WTC11 (cell line): ENCODE data around the gene GALNT9. TPM values are rescaled to one million over a fixed set of nuclear protein-coding genes. Genes with fewer than 3 reads are reported as not detected.

Experiments used
- ATAC-seq: fragments of 200-7000 bp; cut with Tn5 transposase; 2 replicates; pipeline ENCODE4 v1.10.0; 2021; ENCODE audit warnings: mild to moderate bottlenecking, moderate library complexity
- CTCF ChIA-PET: fragments of 300-600 bp; sonication (Branson Sonifier 250); formaldehyde crosslinking; loops from one replicate; lab custom pipeline; 2021; ENCODE audit warnings: antibody characterized with exemption; lab: Charles Lee
- POLR2A ChIA-PET: fragments of 350-600 bp; sonication (Branson Sonifier 250); formaldehyde crosslinking; loops from one replicate; lab custom pipeline; 2021; ENCODE audit warnings: antibody characterized with exemption; lab: Charles Lee
- DNase-seq: peaks from one replicate; pipeline ENCODE4 v3.0.0; 2021; ENCODE audit warnings: low spot score
- H3K27ac Mint-ChIP-seq: 2 replicates; pipeline ENCODE4 v1.8.0; 2021; ENCODE audit warnings: mixed read lengths
- H3K27me3 Mint-ChIP-seq: 2 replicates; pipeline ENCODE4 v1.8.0; 2021; ENCODE audit warnings: low read depth, mild to moderate bottlenecking, moderate library complexity, mixed read lengths
- H3K36me3 Mint-ChIP-seq: 2 replicates; pipeline ENCODE4 v1.8.0; 2021; ENCODE audit warnings: mixed read lengths
- H3K4me1 Mint-ChIP-seq: 2 replicates; pipeline ENCODE4 v1.8.0; 2022; ENCODE audit warnings: mixed read lengths
- H3K4me3 Mint-ChIP-seq: 2 replicates; pipeline ENCODE4 v1.8.0; 2021; ENCODE audit warnings: mild to moderate bottlenecking, moderate library complexity, mixed read lengths
- H3K9me3 Mint-ChIP-seq: 2 replicates; pipeline ENCODE4 v1.8.0; 2021; ENCODE audit warnings: mixed read lengths
- ATF2 ChIP-seq: sonication (generic); formaldehyde crosslinking; IDR thresholded peaks from 2 replicates; pipeline ENCODE4 v1.8.1; 2022; ENCODE audit warnings: low read depth, missing genetic modification reagents, borderline replicate concordance
- CDX4 ChIP-seq: fragments of 250-450 bp; sonication (Bioruptor Pico); IDR thresholded peaks from 2 replicates; pipeline ENCODE4 v1.9.0; 2021; ENCODE audit warnings: moderate library complexity, mild to moderate bottlenecking, inconsistent platforms, borderline replicate concordance
- CREB1 ChIP-seq: sonication (generic); formaldehyde crosslinking; IDR thresholded peaks from 2 replicates; pipeline ENCODE4 v1.8.0; 2023; ENCODE audit warnings: mild to moderate bottlenecking, missing genetic modification reagents
- E2F5 ChIP-seq: sonication (generic); formaldehyde crosslinking; IDR thresholded peaks from 2 replicates; pipeline ENCODE4 v1.8.1; 2022; ENCODE audit warnings: mild to moderate bottlenecking, moderate library complexity, missing genetic modification reagents
- ETV6 ChIP-seq: sonication (generic); formaldehyde crosslinking; IDR thresholded peaks from 2 replicates; pipeline ENCODE4 v1.8.1; 2022; ENCODE audit warnings: mild to moderate bottlenecking, missing genetic modification reagents
- FOXJ3 ChIP-seq: sonication (generic); formaldehyde crosslinking; IDR thresholded peaks from 2 replicates; pipeline ENCODE4 v1.9.0; 2021; ENCODE audit warnings: missing genetic modification reagents, mild to moderate bottlenecking, borderline replicate concordance
- FOXP1 ChIP-seq: sonication (generic); formaldehyde crosslinking; IDR thresholded peaks from 2 replicates; pipeline ENCODE4 v1.8.0; 2022; ENCODE audit warnings: missing genetic modification reagents, mild to moderate bottlenecking, moderate library complexity, borderline replicate concordance
- GTF2I ChIP-seq: fragments of 250-450 bp; sonication (Bioruptor Pico); conservative IDR thresholded peaks from 2 replicates; pipeline ENCODE4 v1.4.0; 2021; ENCODE audit warnings: mild to moderate bottlenecking
- IRF1 ChIP-seq: sonication (generic); formaldehyde crosslinking; IDR thresholded peaks from 2 replicates; pipeline ENCODE4 v1.8.0; 2023; ENCODE audit warnings: missing genetic modification reagents
- JUN ChIP-seq: sonication (generic); formaldehyde crosslinking; IDR thresholded peaks from 2 replicates; pipeline ENCODE4 v1.8.0; 2023; ENCODE audit warnings: mild to moderate bottlenecking, missing genetic modification reagents
- KAT7 ChIP-seq: sonication (generic); formaldehyde crosslinking; IDR thresholded peaks from 2 replicates; pipeline ENCODE4 v1.8.1; 2023; ENCODE audit warnings: missing genetic modification reagents, mild to moderate bottlenecking, borderline replicate concordance
- MAX ChIP-seq: sonication (generic); formaldehyde crosslinking; IDR thresholded peaks from 2 replicates; pipeline ENCODE4 v1.8.0; 2022; ENCODE audit warnings: mild to moderate bottlenecking, missing genetic modification reagents
- NFYB ChIP-seq: sonication (generic); formaldehyde crosslinking; conservative IDR thresholded peaks from 2 replicates; pipeline ENCODE4 v1.8.0; 2022; ENCODE audit warnings: low read depth, missing genetic modification reagents
- NR3C1 ChIP-seq: sonication (generic); formaldehyde crosslinking; conservative IDR thresholded peaks from 2 replicates; pipeline ENCODE4 v1.8.1; 2023; ENCODE audit warnings: low read depth, mild to moderate bottlenecking, missing genetic modification reagents
- PRRX2 ChIP-seq: fragments of 250-450 bp; sonication (Bioruptor Pico); IDR thresholded peaks from 2 replicates; pipeline ENCODE4 v1.8.0; 2021; ENCODE audit warnings: mild to moderate bottlenecking
- RELA ChIP-seq: sonication (generic); formaldehyde crosslinking; IDR thresholded peaks from 2 replicates; pipeline ENCODE4 v1.8.1; 2022; ENCODE audit warnings: missing genetic modification reagents, mild to moderate bottlenecking, borderline replicate concordance
- SMAD3 ChIP-seq: sonication (generic); formaldehyde crosslinking; IDR thresholded peaks from 2 replicates; pipeline ENCODE4 v1.8.0; 2022; ENCODE audit warnings: missing genetic modification reagents, mild to moderate bottlenecking, borderline replicate concordance
- SMAD4 ChIP-seq: sonication (generic); formaldehyde crosslinking; IDR thresholded peaks from 2 replicates; pipeline ENCODE4 v1.8.0; 2022; ENCODE audit warnings: mild to moderate bottlenecking, missing genetic modification reagents
- ZBTB21 ChIP-seq: sonication (generic); formaldehyde crosslinking; IDR thresholded peaks from 2 replicates; pipeline ENCODE4 v1.8.1; 2023; ENCODE audit warnings: mild to moderate bottlenecking, missing genetic modification reagents, borderline replicate concordance
- ZNF219 ChIP-seq: sonication (generic); formaldehyde crosslinking; IDR thresholded peaks from 2 replicates; pipeline ENCODE4 v1.8.0; 2023; ENCODE audit warnings: missing genetic modification reagents, mild to moderate bottlenecking, borderline replicate concordance
- ZNF263 ChIP-seq: sonication (generic); formaldehyde crosslinking; IDR thresholded peaks from 2 replicates; pipeline ENCODE4 v1.8.1; 2022; ENCODE audit warnings: low read depth, mild to moderate bottlenecking, moderate library complexity, missing genetic modification reagents
- ZNF396 ChIP-seq: fragments of 250-450 bp; sonication (Bioruptor Pico); IDR thresholded peaks from 2 replicates; pipeline ENCODE4 v1.8.0; 2021; ENCODE audit warnings: mild to moderate bottlenecking, moderate library complexity, borderline replicate concordance
- ZNF416 ChIP-seq: fragments of 250-450 bp; sonication (Bioruptor Pico); IDR thresholded peaks from 2 replicates; pipeline ENCODE4 v1.9.0; 2021; ENCODE audit warnings: mild to moderate bottlenecking, inconsistent platforms
- ZNF532 ChIP-seq: fragments of 250-450 bp; sonication (Bioruptor Pico); IDR thresholded peaks from 2 replicates; pipeline ENCODE4 v1.9.0; 2021; ENCODE audit warnings: mild to moderate bottlenecking, borderline replicate concordance
- ZNF671 ChIP-seq: fragments of 250-450 bp; sonication (Bioruptor Pico); IDR thresholded peaks from 2 replicates; pipeline ENCODE4 v1.8.0; 2021; ENCODE audit warnings: mild to moderate bottlenecking
- total RNA-seq: library from RNA; stranded (reverse); gene quantifications from 3 replicates; pipeline ENCODE4 v1.2.3, GENCODE V29; 2021

GALNT9 gene
- total RNA-seq, 1 experiment from 2014 or later: 0.90 TPM

- TF ChIP-seq ZNF532 (CRISPR knock-in tag) (no peak), GTF2I (CRISPR knock-in tag) (no peak), KAT7 (CRISPR knock-in tag) (no peak), CDX4 (CRISPR knock-in tag) (no peak)
These were observed 47.8 kb upstream of the GALNT9 start (continued) for GRCh38 chr12:132377147-132377546.

- H3K27ac Mint-ChIP-seq: no peak overlapping the region
- 0 out of 2 replicates have a peak, but pooled peaks cover 2% of the 10 kb centered on the region for H3K36me3 Mint-ChIP-seq
- DNase-seq: no peak
- H3K9me3 Mint-ChIP-seq: peaks cover 5% of the 10 kb centered on the region
- H3K4me3 Mint-ChIP-seq: no peak overlapping the region; the same call in 1 of the 2 replicates
- no peak for TF ChIP-seq GTF2I (CRISPR knock-in tag)
- TF ChIP-seq IRF1 (CRISPR knock-in tag): no peak
- no peak for TF ChIP-seq NFYB (CRISPR knock-in tag)
- no peak for TF ChIP-seq RELA (CRISPR knock-in tag)
- TF ChIP-seq NR3C1 (CRISPR knock-in tag): no peak
- no peak for TF ChIP-seq CREB1
- no peak for TF ChIP-seq ZNF671 (CRISPR knock-in tag)
- no peak for TF ChIP-seq ETV6 (CRISPR knock-in tag)
- no peak for TF ChIP-seq FOXP1 (CRISPR knock-in tag)
- TF ChIP-seq E2F5 (CRISPR knock-in tag): no peak
- H3K27me3 Mint-ChIP-seq: peaks cover 62% of the 10 kb centered on the region
- ChIA-PET POLR2A (interaction anchor here (0.8 to 1.2 kb wide), 3 partner anchors 11 to 168 kb away, joined by 3 to 4 read pairs (median 3); no protein-coding TSS in a partner anchor), CTCF (interaction anchor here (1.0 to 4.5 kb wide), 4 partner anchors 10 to 91 kb away, joined by 3 to 42 read pairs (median 4); no protein-coding TSS in a partner anchor)
- ATAC-seq: no peak
- peaks cover 17% of the 10 kb centered on the region for H3K4me1 Mint-ChIP-seq
These were observed 47.1 kb upstream of the GALNT9 start for GRCh38 chr12:132376464-132376830.

- ChIA-PET CTCF (interaction anchor here (1.0 to 4.5 kb wide), 4 partner anchors 11 to 91 kb away, joined by 3 to 42 read pairs (median 4); no protein-coding TSS in a partner anchor), POLR2A (interaction anchor here (0.8 to 1.2 kb wide), 3 partner anchors 11 to 168 kb away, joined by 3 to 4 read pairs (median 3); no protein-coding TSS in a partner anchor)
- Mint-ChIP-seq H3K36me3 (peaks cover 2% of the 10 kb centered on the region; the same call in 1 of the 2 replicates), H3K27me3 (peaks cover 67% of the 10 kb centered on the region), H3K27ac (no peak overlapping the region), H3K9me3 (peaks cover 9% of the 10 kb centered on the region), H3K4me3 (no peak overlapping the region; the same call in 1 of the 2 replicates), H3K4me1 (peaks cover 17% of the 10 kb centered on the region)
- ATAC-seq (no peak), DNase-seq (no peak)
- TF ChIP-seq SMAD4 (CRISPR knock-in tag) (no peak), ATF2 (no peak), FOXJ3 (CRISPR knock-in tag) (no peak), MAX (CRISPR knock-in tag) (no peak), ZNF416 (CRISPR knock-in tag) (no peak), ZNF219 (no peak), SMAD3 (CRISPR knock-in tag) (no peak), PRRX2 (CRISPR knock-in tag) (no peak), ZNF396 (no peak), ETV6 (CRISPR knock-in tag) (no peak), ZNF263 (CRISPR knock-in tag) (no peak), JUN (CRISPR knock-in tag) (no peak), ZBTB21 (CRISPR knock-in tag) (no peak)
These were observed 46.5 kb upstream of the GALNT9 start for GRCh38 chr12:132375747-132376463.
